B cell (primary cell): ENCODE results near the gene LGI4. TPM values are rescaled to one million over a fixed set of nuclear protein-coding genes. Genes with fewer than 3 reads are reported as not detected.

ENCODE experiments used
- ATAC-seq: fragments of 200-7000 bp; cut with Tn5 transposase; one replicate; pipeline ENCODE4 v1.10.0; 2021; ENCODE audit warnings: low read depth, mild to moderate bottlenecking, moderate number of reproducible peaks, moderate library complexity
- CTCF ChIA-PET: fragments of 350-600 bp; sonication (Branson Sonifier 250); formaldehyde crosslinking; loops from one replicate; lab custom pipeline; 2021; ENCODE audit warnings: antibody characterized with exemption, inconsistent platforms; lab: Charles Lee
- POLR2A ChIA-PET: fragments of 350-600 bp; sonication (Branson Sonifier 250); formaldehyde crosslinking; loops from one replicate; lab custom pipeline; 2021; ENCODE audit warnings: antibody characterized with exemption; lab: Charles Lee
- DNase-seq: peaks from one replicate; pipeline ENCODE4 v3.0.0; 2013
- H2AFZ ChIP-seq: 2 replicates; pipeline ENCODE4 v1.6.1; 2012; ENCODE audit warnings: mild to moderate bottlenecking, low read depth, low read length; ENCODE audit not compliant: insufficient read depth, poor library complexity, severe bottlenecking
- H3K27ac ChIP-seq, 2 donors: 1 replicate in 1 of 2; 2 replicates in 1 of 2; pipeline ENCODE4 v1.5.1; 2012 to 2013; ENCODE audit warnings: low read length in 2 of 2, mild to moderate bottlenecking in 2 of 2, moderate library complexity in 1 of 2
- H3K27me3 ChIP-seq, 4 experiments: fragments of 200-600 bp in 1 of 4; sonication (generic) in 1 of 4; replicated peaks in 1 of 4; 1 replicate in 2 of 4; 2 replicates in 2 of 4; pipeline versions ENCODE4 v1.6.1 to v1.7.0; 2013 to 2016; ENCODE audit warnings: low read length in 3 of 4, mild to moderate bottlenecking in 2 of 4, mixed read lengths in 1 of 4, moderate library complexity in 1 of 4; ENCODE audit not compliant: insufficient read depth in 4 of 4, control insufficient read depth in 3 of 4; ENCODE audit errors: control extremely low read depth in 1 of 4
- H3K36me3 ChIP-seq, 2 experiments: replicated peaks in 1 of 2; 1 replicate in 1 of 2; 2 replicates in 1 of 2; pipeline versions ENCODE4 v1.6.1 to v1.7.1; 2013; ENCODE audit warnings: low read length in 1 of 2; ENCODE audit not compliant: insufficient read depth in 2 of 2, control insufficient read depth in 1 of 2; ENCODE audit errors: control extremely low read depth in 1 of 2, extremely low read depth in 1 of 2
- H3K4me1 ChIP-seq, 2 donors: fragments of 200-600 bp in 1 of 2; sonication (generic) in 1 of 2; 1 replicate in 1 of 2; 2 replicates in 1 of 2; pipeline versions ENCODE4 v1.5.1 to v1.6.1; 2013 to 2017; ENCODE audit warnings: low read length in 2 of 2; ENCODE audit not compliant: control insufficient read depth in 2 of 2, insufficient read depth in 2 of 2
- H3K4me2 ChIP-seq: replicated peaks from 2 replicates; pipeline ENCODE3; 2012; ENCODE audit warnings: mild to moderate bottlenecking, low read depth, low read length; ENCODE audit not compliant: poor library complexity, severe bottlenecking
- H3K4me3 ChIP-seq, 5 experiments: fragments of 200-600 bp in 1 of 5; sonication (generic) in 1 of 5; 1 replicate in 3 of 5; 2 replicates in 2 of 5; pipeline versions ENCODE4 v1.5.1 to v1.7.0; 2011 to 2016; ENCODE audit warnings: low read length in 4 of 5, mild to moderate bottlenecking in 4 of 5, low read depth in 2 of 5, control low read depth in 1 of 5, moderate library complexity in 1 of 5; ENCODE audit not compliant: insufficient read depth in 1 of 5; ENCODE audit errors: control extremely low read depth in 1 of 5, extremely low read depth in 1 of 5
- H3K79me2 ChIP-seq: fragments of 200-600 bp; sonication (generic); one replicate; pipeline ENCODE4 v1.6.0; 2016; ENCODE audit warnings: low read length; ENCODE audit not compliant: control insufficient read depth, insufficient read depth
- H3K9ac ChIP-seq: fragments of 200-600 bp; sonication (generic); 2 replicates; pipeline ENCODE4 v1.6.1; 2017; ENCODE audit warnings: mild to moderate bottlenecking, low read length, moderate library complexity
- H3K9me3 ChIP-seq, 3 donors: one replicate each; pipeline versions ENCODE4 v1.6.1 to v1.7.1; 2013; ENCODE audit warnings: low read length in 2 of 3; ENCODE audit not compliant: control insufficient read depth in 2 of 3, insufficient read depth in 1 of 3; ENCODE audit errors: control extremely low read depth in 1 of 3
- H4K20me1 ChIP-seq: 2 replicates; pipeline ENCODE4 v1.6.0; 2012; ENCODE audit warnings: mild to moderate bottlenecking, low read length; ENCODE audit not compliant: insufficient read depth, control insufficient read depth, poor library complexity, severe bottlenecking
- H3K27ac Mint-ChIP-seq: one replicate; pipeline ENCODE4 v1.8.0; 2021; ENCODE audit warnings: mixed read lengths
- H3K27me3 Mint-ChIP-seq: one replicate; pipeline ENCODE4 v1.8.0; 2021; ENCODE audit warnings: mixed read lengths
- H3K4me1 Mint-ChIP-seq: one replicate; pipeline ENCODE4 v1.8.0; 2021; ENCODE audit warnings: mixed read lengths
- H3K4me3 Mint-ChIP-seq: one replicate; pipeline ENCODE4 v1.8.0; 2021; ENCODE audit warnings: mixed read lengths
- H3K9me3 Mint-ChIP-seq: one replicate; pipeline ENCODE4 v1.8.0; 2022; ENCODE audit warnings: mixed read lengths; ENCODE audit not compliant: insufficient read depth
- EZH2 ChIP-seq: IDR thresholded peaks from 2 replicates; pipeline ENCODE4 v1.6.1; 2012; ENCODE audit warnings: borderline replicate concordance, low read depth, mild to moderate bottlenecking, moderate library complexity, low read length; ENCODE audit not compliant: insufficient read depth, poor library complexity, severe bottlenecking
- WGBS: methylation state at CpG from one replicate; pipeline ENCODE4 v1.1.5; 2013; ENCODE audit warnings: missing lambda C conversion rate; ENCODE audit not compliant: insufficient coverage; 5-methylcytosine and 5-hydroxymethylcytosine counted together
- intact Hi-C: fragments of 100-400 bp; cut with micrococcal nuclease; formaldehyde crosslinking; loops from one replicate; pipeline ENCODE4 v1.10.0; 2022
- polyA plus RNA-seq: library from polyadenylated mRNA; depleted of rRNA; stranded (reverse); fragments of >200 nt; gene quantifications from 2 replicates; pipeline ENCODE4 v1.2.3, GENCODE V29; 2012
- total RNA-seq, 2 donors: library from RNA; stranded (reverse); fragments of 120-200 nt in 1 of 2; gene quantifications; 1 replicate in 1 of 2; 2 replicates in 1 of 2; pipeline versions ENCODE4 v1.2.3 to v1.2.4, GENCODE V29; 2013 to 2022
- TF ChIP-seq, protein P1 (sequence below): fragments of 200-600 bp; IDR thresholded peaks from one replicate; pipeline ENCODE4 v1.8.0; 2022; ENCODE audit warnings: antibody characterized with exemption, mild to moderate bottlenecking

LGI4 gene
- total and polyA plus RNA-seq, 2 donors (not counting 1 experiment from before 2014, with no cell fraction given) = 0.40 to 0.59 TPM

GRCh38 chr19:35083691-35084508 is 51.0 kb downstream of the LGI4 start:
- intact Hi-C loops = no loop called here
- ATAC-seq = peak; percentile 66
- WGBS = 32% methylated on average over 15 of the region's 15 CpGs
- DNase-seq = peak; percentile 54
- ChIA-PET POLR2A (no interaction called here), CTCF (interaction anchor here (1.2 to 14.9 kb wide), 4 partner anchors 9 to 18 kb away, joined by 3 to 192 read pairs (median 8); no protein-coding TSS in a partner anchor)
- H3K79me2 ChIP-seq = no peaks in the 10 kb centered on the region
- H3K27me3 ChIP-seq = no peaks in the 10 kb centered on the region
- H3K4me1 Mint-ChIP-seq = peaks cover 77% of the 10 kb centered on the region
- H3K4me1 ChIP-seq = peaks cover 75 to 82% of the 10 kb centered on the region in 2 donors
- H2AFZ ChIP-seq = peak overlapping the region; percentile 67
- peak overlapping the region; percentile 62 for H3K4me2 ChIP-seq
- H3K9me3 ChIP-seq = no peaks in the 10 kb centered on the region
- H3K4me3 ChIP-seq = peak overlapping the region in 1 of 5 experiments; percentile 4
- H3K27me3 Mint-ChIP-seq = no peaks in the 10 kb centered on the region
- H3K9me3 Mint-ChIP-seq = no peaks in the 10 kb centered on the region
- no peaks in the 10 kb centered on the region for H3K36me3 ChIP-seq
- H3K27ac Mint-ChIP-seq = peak overlapping the region; percentile 90
- H4K20me1 ChIP-seq = no peaks in the 10 kb centered on the region
- H3K9ac ChIP-seq = peak overlapping the region; percentile 24
- peak overlapping the region; percentile 79 for H3K4me3 Mint-ChIP-seq
- no peak for TF ChIP-seq EZH2
- TF ChIP-seq, protein P1, sequence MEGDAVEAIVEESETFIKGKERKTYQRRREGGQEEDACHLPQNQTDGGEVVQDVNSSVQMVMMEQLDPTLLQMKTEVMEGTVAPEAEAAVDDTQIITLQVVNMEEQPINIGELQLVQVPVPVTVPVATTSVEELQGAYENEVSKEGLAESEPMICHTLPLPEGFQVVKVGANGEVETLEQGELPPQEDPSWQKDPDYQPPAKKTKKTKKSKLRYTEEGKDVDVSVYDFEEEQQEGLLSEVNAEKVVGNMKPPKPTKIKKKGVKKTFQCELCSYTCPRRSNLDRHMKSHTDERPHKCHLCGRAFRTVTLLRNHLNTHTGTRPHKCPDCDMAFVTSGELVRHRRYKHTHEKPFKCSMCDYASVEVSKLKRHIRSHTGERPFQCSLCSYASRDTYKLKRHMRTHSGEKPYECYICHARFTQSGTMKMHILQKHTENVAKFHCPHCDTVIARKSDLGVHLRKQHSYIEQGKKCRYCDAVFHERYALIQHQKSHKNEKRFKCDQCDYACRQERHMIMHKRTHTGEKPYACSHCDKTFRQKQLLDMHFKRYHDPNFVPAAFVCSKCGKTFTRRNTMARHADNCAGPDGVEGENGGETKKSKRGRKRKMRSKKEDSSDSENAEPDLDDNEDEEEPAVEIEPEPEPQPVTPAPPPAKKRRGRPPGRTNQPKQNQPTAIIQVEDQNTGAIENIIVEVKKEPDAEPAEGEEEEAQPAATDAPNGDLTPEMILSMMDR = no peak
- H3K27ac ChIP-seq = peak overlapping the region; percentile 90 to 92

DNA sequence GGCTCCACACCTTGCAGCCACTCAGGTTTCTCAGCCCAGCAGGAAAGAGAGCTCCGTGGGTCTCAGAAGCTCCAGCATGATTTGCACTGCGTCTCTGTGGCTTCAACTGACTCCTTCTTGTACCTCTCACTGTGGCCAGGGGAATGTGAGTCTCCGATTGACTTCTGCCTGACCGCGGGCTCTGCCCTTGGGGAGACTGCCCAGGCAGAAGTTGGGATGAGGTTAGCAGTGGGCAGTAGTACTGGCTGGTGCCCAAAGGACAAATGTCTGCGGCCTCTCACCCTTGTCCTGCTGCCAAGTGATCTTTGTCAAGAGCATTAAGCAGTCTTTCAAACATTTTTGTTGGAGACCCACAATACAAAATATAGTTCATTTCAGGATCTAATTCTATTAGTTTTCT is 53.7 kb downstream of the LGI4 start:
- 79% methylated on average over 2 of the region's 6 CpGs for WGBS

More for the DNA sequence above, 53.7 kb downstream of the LGI4 start:
- Mint-ChIP-seq H3K27me3 (peaks cover 5% of the 10 kb centered on the region), H3K9me3 (no peaks in the 10 kb centered on the region), H3K4me1 (peaks cover 67% of the 10 kb centered on the region), H3K4me3 (no peak overlapping the region), H3K27ac (no peak overlapping the region)
- intact Hi-C loops = no loop called here
- H3K9me3 ChIP-seq = no peaks in the 10 kb centered on the region
- H2AFZ ChIP-seq = no peak overlapping the region
- no peaks in the 10 kb centered on the region for H4K20me1 ChIP-seq
- TF ChIP-seq, protein P1 = no peak
- no peak for TF ChIP-seq EZH2
- no peak overlapping the region for H3K4me2 ChIP-seq
- H3K27ac ChIP-seq = no peak overlapping the region
- ChIA-PET CTCF (interaction anchor here (0.6 to 14.9 kb wide), 8 partner anchors 10 to 72 kb away, joined by 3 to 192 read pairs (median 3); partner anchors contain the start of gene FXYD7), POLR2A (no interaction called here)
- H3K27me3 ChIP-seq = no peaks in the 10 kb centered on the region
- ATAC-seq (no peak), DNase-seq (no peak)
- no peaks in the 10 kb centered on the region for H3K36me3 ChIP-seq
- H3K79me2 ChIP-seq = no peaks in the 10 kb centered on the region
- no peak overlapping the region for H3K9ac ChIP-seq
- H3K4me1 ChIP-seq = peaks cover 58 to 65% of the 10 kb centered on the region in 2 donors
- no peak overlapping the region for H3K4me3 ChIP-seq
